ENCODE results near the gene CUEDC2.
A peak's percentile ranks its signal among the peaks of the same experiment; 100 is the strongest.

The CUEDC2 gene

GRCh38 chr10:102444851-102445250 lies 12.5 kb upstream of the CUEDC2 start:
- TF ChIP-seq, protein P1, sequence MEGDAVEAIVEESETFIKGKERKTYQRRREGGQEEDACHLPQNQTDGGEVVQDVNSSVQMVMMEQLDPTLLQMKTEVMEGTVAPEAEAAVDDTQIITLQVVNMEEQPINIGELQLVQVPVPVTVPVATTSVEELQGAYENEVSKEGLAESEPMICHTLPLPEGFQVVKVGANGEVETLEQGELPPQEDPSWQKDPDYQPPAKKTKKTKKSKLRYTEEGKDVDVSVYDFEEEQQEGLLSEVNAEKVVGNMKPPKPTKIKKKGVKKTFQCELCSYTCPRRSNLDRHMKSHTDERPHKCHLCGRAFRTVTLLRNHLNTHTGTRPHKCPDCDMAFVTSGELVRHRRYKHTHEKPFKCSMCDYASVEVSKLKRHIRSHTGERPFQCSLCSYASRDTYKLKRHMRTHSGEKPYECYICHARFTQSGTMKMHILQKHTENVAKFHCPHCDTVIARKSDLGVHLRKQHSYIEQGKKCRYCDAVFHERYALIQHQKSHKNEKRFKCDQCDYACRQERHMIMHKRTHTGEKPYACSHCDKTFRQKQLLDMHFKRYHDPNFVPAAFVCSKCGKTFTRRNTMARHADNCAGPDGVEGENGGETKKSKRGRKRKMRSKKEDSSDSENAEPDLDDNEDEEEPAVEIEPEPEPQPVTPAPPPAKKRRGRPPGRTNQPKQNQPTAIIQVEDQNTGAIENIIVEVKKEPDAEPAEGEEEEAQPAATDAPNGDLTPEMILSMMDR (IDR thresholded peaks at IDR 0.05; ENCODE audit: low read depth, low read length), result no peak
- no peak for DNase-seq (ENCODE audit: low read depth, low spot score)
- in situ Hi-C loops (cut with HindIII; ENCODE audit: low sequenced_read_pairs), result no loop called here
- H3K4me3 ChIP-seq (ENCODE audit: low read depth, low read length), result no peak overlapping the region

DNA sequence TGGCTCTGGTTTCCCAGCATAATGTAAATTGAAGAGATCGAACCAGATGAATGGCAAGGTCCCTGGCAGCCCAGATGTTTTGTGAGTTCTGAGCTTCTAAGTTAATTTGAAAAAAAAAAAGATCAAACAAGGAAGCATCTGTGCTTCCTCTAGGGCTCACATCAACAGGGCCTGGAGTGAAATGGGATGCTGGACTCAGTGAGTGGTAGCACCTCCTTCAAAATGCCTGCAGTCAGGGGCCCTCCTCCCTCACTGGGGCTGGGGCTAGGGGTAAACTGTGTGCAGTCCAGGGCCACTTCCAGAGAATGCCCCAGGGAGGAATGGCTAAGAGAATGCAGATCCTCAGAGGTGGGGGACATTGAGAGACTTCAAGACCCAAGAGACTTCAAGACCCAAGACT lies 6.0 kb upstream of the CUEDC2 start:
- no peak for DNase-seq (ENCODE audit: low read depth, low spot score)
- in situ Hi-C loops (cut with HindIII; ENCODE audit: low sequenced_read_pairs), result no loop called here
- no peak overlapping the region for H3K4me3 ChIP-seq (ENCODE audit: low read depth, low read length)
- TF ChIP-seq, protein P1 (IDR thresholded peaks at IDR 0.05; ENCODE audit: low read depth, low read length), result no peak

DNA sequence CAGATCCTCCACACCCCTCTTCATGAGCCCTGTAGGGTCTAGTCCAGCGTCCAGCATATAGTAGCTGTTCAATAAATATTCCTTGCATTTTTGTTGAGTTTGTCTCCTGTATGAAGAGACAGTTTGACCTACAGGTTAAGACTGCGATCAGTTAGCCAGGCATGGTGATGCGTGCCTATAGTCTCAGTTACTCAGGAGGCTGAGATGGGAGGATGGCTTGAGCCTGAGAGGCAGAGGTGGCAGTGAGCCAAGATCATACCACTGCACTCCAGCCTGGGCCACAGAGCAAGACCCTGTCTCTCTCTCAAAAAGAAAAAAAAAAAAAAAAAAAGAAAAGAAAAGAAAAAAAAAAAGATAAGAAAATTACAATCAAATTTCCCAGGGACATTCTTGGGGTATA lies 5.1 kb upstream of the CUEDC2 start:
- TF ChIP-seq, protein P1 (IDR thresholded peaks at IDR 0.05; ENCODE audit: low read depth, low read length), result no peak
- in situ Hi-C loops (cut with HindIII; ENCODE audit: low sequenced_read_pairs), result no loop called here
- DNase-seq (ENCODE audit: low read depth, low spot score), result no peak
- no peak overlapping the region for H3K4me3 ChIP-seq (ENCODE audit: low read depth, low read length)

DNA sequence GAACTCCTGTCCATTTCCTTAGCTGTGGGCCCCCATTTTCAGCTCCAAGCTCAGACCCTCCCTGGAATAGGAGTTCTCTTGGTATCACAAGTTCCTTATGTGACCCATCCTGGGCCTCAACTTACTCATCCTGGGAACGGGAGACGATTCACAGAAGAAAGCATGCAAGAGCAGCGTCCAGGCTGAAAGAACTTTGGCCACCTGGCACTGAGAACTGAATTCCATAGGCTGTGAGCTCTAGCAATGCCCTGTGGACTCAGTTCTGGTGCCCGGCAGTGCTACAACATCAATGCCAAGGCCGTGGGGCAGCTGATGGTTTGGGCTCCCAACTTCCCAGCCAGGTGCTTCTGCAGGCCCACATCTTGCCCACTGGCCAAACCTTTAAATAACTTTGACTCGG lies 3.9 kb upstream of the CUEDC2 start:
- H3K4me3 ChIP-seq (ENCODE audit: low read depth, low read length), result no peak overlapping the region
- in situ Hi-C loops (cut with HindIII; ENCODE audit: low sequenced_read_pairs), result no loop called here
- no peak for DNase-seq (ENCODE audit: low read depth, low spot score)
- TF ChIP-seq, protein P1 (IDR thresholded peaks at IDR 0.05; ENCODE audit: low read depth, low read length), result no peak

DNA sequence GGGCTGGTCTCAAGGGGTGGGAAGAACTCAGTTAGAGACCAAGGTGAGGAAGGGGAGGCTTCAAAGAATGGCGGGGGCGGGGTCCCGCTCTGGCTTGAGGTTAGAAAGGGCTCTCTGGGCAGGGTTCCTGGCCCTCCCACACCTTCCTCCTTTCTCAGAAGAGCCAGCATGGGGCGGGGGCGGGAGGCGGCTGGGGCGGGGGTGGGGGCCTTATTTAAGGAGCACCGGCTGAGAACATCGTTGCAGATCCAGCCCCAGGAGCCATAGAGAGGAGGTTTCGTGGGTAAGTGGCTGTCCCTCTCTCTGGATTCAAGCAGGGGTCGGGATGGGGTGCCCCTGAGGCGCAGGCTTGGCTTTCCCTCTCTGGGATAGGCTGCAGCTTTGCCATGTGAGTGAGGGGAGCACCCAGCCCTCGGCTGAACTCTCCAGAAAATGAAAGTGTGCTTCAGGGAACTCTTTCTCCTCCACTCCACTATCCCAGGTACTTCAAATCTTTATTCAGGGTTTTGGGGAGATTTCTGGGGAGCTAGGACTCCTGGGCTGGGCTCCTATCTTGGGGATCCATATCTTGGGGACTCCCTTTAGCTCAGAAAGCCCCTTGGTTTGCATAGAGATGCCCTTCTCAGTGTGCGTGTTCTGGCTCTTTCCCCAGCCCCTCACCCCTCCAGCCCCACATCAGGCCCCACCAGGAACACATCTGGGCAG lies 3.3 kb upstream of the CUEDC2 start:
- in situ Hi-C loops (cut with HindIII; ENCODE audit: low sequenced_read_pairs), result no loop called here
- DNase-seq (ENCODE audit: low read depth, low spot score), result no peak
- TF ChIP-seq, protein P1 (IDR thresholded peaks at IDR 0.05; ENCODE audit: low read depth, low read length), result no peak
- peak overlapping the region; percentile 16 for H3K4me3 ChIP-seq (ENCODE audit: low read depth, low read length)

DNA sequence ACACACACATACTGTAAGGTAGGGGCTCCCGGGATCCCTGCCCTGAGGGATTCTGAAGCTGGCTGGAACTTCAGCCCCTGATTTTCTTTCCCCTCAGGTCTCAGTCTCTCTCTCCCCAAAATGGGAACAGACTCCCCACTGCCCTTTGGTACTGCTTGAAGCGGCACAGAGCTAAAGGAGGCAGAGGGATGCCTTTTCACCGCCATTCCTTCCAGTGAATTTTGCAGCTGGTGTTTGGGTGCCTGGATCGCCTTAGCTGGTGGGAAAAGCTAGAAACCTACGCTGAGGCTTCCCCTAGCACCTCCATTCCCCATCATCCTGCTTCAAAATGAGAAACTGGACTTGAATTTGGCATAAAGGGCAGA lies 2.7 kb upstream of the CUEDC2 start:
- in situ Hi-C loops (cut with HindIII; ENCODE audit: low sequenced_read_pairs), result no loop called here
- TF ChIP-seq, protein P1 (IDR thresholded peaks at IDR 0.05; ENCODE audit: low read depth, low read length), result no peak
- H3K4me3 ChIP-seq (ENCODE audit: low read depth, low read length), result no peak overlapping the region
- DNase-seq (ENCODE audit: low read depth, low spot score), result no peak
